H1 (cell line): Measurements from ENCODE around the gene ALPI. TPM values are rescaled to one million over a fixed set of nuclear protein-coding genes. Genes with fewer than 3 reads are reported as not detected.

Experiments used
- polyA plus RNA-seq, 7 experiments: library from polyadenylated mRNA; depleted of rRNA in 3 of 7; stranded (reverse) in 5 of 7; unstranded in 2 of 7; fragments of >200 nt in 5 of 7; fragments of 200-250 nt in 2 of 7; gene quantifications; 1 replicate in 5 of 7; 2 replicates in 1 of 7; 4 replicates in 1 of 7; pipeline versions ENCODE4 v1.2.1 to v1.2.3, GENCODE V29; 2011 to 2013; ENCODE audit warnings: missing spikeins in 2 of 7, mixed read lengths in 2 of 7
- total RNA-seq: library from RNA; stranded (reverse); fragmentation: NEBNext Ultra II Directional; extraction: Animal tissue kit (Norgen Biotek cat#: 25700); gene quantifications from 2 replicates; pipeline ENCODE4 v1.2.1, GENCODE V29; 2021

Gene ALPI
- total and polyA plus RNA-seq, 2 of the 8 experiments (the other 6 are each of a cell fraction or from before 2014, with no cell fraction given) = not detected

Other genes starting within 250 kb of the ALPI start
- gene ALPP, start 77.4 kb upstream of the ALPI start, total RNA-seq = 0.15 TPM in 1 of 2 replicates, not detected in the other
- 0.15 and 0.20 TPM in 2 replicates for gene ALPP, start 77.4 kb upstream of the ALPI start, polyA plus RNA-seq (2011; rRNA removed)
- 0.56 and 0.75 TPM in 2 replicates for gene ALPG, start 49.3 kb upstream of the ALPI start, total RNA-seq
- 2.1 and 3.2 TPM in 2 replicates for gene ALPG, start 49.3 kb upstream of the ALPI start, polyA plus RNA-seq (2011; rRNA removed)
- 6.5 and 7.7 TPM in 2 replicates for gene ECEL1, start 31.7 kb downstream of the ALPI start, total RNA-seq
- 20.2 and 27.9 TPM in 2 replicates for gene ECEL1, start 31.7 kb downstream of the ALPI start, polyA plus RNA-seq (2011; rRNA removed)
- gene PRSS56, start 64.2 kb downstream of the ALPI start, total RNA-seq = not detected in 2 replicates
- gene PRSS56, start 64.2 kb downstream of the ALPI start, polyA plus RNA-seq (2011; rRNA removed) = 0.03 and 0.11 TPM in 2 replicates
- gene CHRND, start 70.0 kb downstream of the ALPI start, total RNA-seq = not detected in 2 replicates
- 0.11 and 0.24 TPM in 2 replicates for gene CHRND, start 70.0 kb downstream of the ALPI start, polyA plus RNA-seq (2011; rRNA removed)
- not detected in 2 replicates for gene CHRNG, start 83.5 kb downstream of the ALPI start, total RNA-seq
- gene CHRNG, start 83.5 kb downstream of the ALPI start, polyA plus RNA-seq (2011; rRNA removed) = 0.05 TPM in 2 replicates
- gene TIGD1, start 94.4 kb downstream of the ALPI start, total RNA-seq = 7.9 and 8.3 TPM in 2 replicates
- 4.2 and 4.7 TPM in 2 replicates for gene TIGD1, start 94.4 kb downstream of the ALPI start, polyA plus RNA-seq (2011; rRNA removed)
- 114 and 116 TPM in 2 replicates for gene EIF4E2, start 94.5 kb downstream of the ALPI start, total RNA-seq
- gene EIF4E2, start 94.5 kb downstream of the ALPI start, polyA plus RNA-seq (2011; rRNA removed) = 38.0 and 39.4 TPM in 2 replicates
- 1.5 and 3.4 TPM in 2 replicates for gene EFHD1, start 177.5 kb downstream of the ALPI start, total RNA-seq
- gene EFHD1, start 177.5 kb downstream of the ALPI start, polyA plus RNA-seq (2011; rRNA removed) = 4.5 and 5.3 TPM in 2 replicates
- gene GIGYF2, start 241.2 kb downstream of the ALPI start, total RNA-seq = 58.2 and 62.0 TPM in 2 replicates
- gene GIGYF2, start 241.2 kb downstream of the ALPI start, polyA plus RNA-seq (2011; rRNA removed) = 19.3 and 22.3 TPM in 2 replicates